Measurements from ENCODE around the gene PIEZO2. TPM values are rescaled to one million over a fixed set of nuclear protein-coding genes. Genes with fewer than 3 reads are reported as not detected.

PIEZO2 gene
- total and polyA plus RNA-seq, 4 donors = 2.6 to 233 (median 18.8) TPM

GRCh38 chr18:11108947-11109346 is 40.4 kb downstream of the PIEZO2 start:
- WGBS, 2 donors = 24 to 45% methylated on average over 3 of the region's 3 CpGs
- no peak for ATAC-seq (ENCODE audit: insufficient read depth, low FRiP score)
- no peaks in the 10 kb centered on the region for H3K9me3 ChIP-seq (ENCODE audit: control insufficient read depth in 4 of 4, insufficient read depth in 3 of 4, low read length in 3 of 4)
- TF ChIP-seq CTCF (IDR thresholded peaks at IDR 0.05; ENCODE audit: control extremely low read depth, extremely low read depth) = no peak
- H3K27ac ChIP-seq (ENCODE audit: low read depth in 1 of 2, low read length in 1 of 2) = no peak overlapping the region
- no peak overlapping the region for H3K9ac ChIP-seq (ENCODE audit: insufficient read depth in 1 of 2, low read length in 2 of 2)
- no peaks in the 10 kb centered on the region for H3K27me3 ChIP-seq (ENCODE audit: control insufficient read depth in 3 of 3, insufficient read depth in 3 of 3, low read length in 2 of 3)
- no peak for DNase-seq
- H3K4me1 ChIP-seq (ENCODE audit: control insufficient read depth in 5 of 5, insufficient read depth in 5 of 5, low read length in 5 of 5) = peaks cover 0 to 29% (median 0%) of the 10 kb centered on the region in 5 donors
- H3K36me3 ChIP-seq (ENCODE audit: control insufficient read depth in 4 of 4, insufficient read depth in 4 of 4, low read length in 4 of 4) = peaks cover 0 to 9% (median 3%) of the 10 kb centered on the region in 4 donors
- no peak overlapping the region for H3K4me3 ChIP-seq

GRCh38 chr18:11106894-11107293 is 42.5 kb downstream of the PIEZO2 start:
- TF ChIP-seq CTCF (IDR thresholded peaks at IDR 0.05; ENCODE audit: control extremely low read depth, extremely low read depth) = no peak
- H3K36me3 ChIP-seq (ENCODE audit: control insufficient read depth in 4 of 4, insufficient read depth in 4 of 4, low read length in 4 of 4) = peaks cover 0 to 11% (median 1%) of the 10 kb centered on the region in 4 donors
- no peak overlapping the region for H3K27ac ChIP-seq (ENCODE audit: low read depth in 1 of 2, low read length in 1 of 2)
- H3K27me3 ChIP-seq (ENCODE audit: control insufficient read depth in 3 of 3, insufficient read depth in 3 of 3, low read length in 2 of 3) = no peaks in the 10 kb centered on the region
- ATAC-seq (ENCODE audit: insufficient read depth, low FRiP score) (no peak), DNase-seq (no peak)
- H3K4me3 ChIP-seq = no peak overlapping the region
- H3K4me1 ChIP-seq (ENCODE audit: control insufficient read depth in 5 of 5, insufficient read depth in 5 of 5, low read length in 5 of 5) = peaks cover 0 to 27% (median 3%) of the 10 kb centered on the region in 5 donors
- 71 to 84% methylated on average over 6 of the region's 6 CpGs for WGBS, 2 donors
- peak overlapping the region in 1 of 2 donors; percentile 5 for H3K9ac ChIP-seq (ENCODE audit: insufficient read depth in 1 of 2, low read length in 2 of 2)
- H3K9me3 ChIP-seq (ENCODE audit: control insufficient read depth in 4 of 4, insufficient read depth in 3 of 4, low read length in 3 of 4) = no peaks in the 10 kb centered on the region

- Histone ChIP-seq H3K36me3 (ENCODE audit: control insufficient read depth in 4 of 4, insufficient read depth in 4 of 4, low read length in 4 of 4) (peaks cover 0 to 11% (median 1%) of the 10 kb centered on the region in 4 donors), H3K9ac (ENCODE audit: insufficient read depth in 1 of 2, low read length in 2 of 2) (no peak overlapping the region), H3K27ac (ENCODE audit: low read depth in 1 of 2, low read length in 1 of 2) (no peak overlapping the region), H3K27me3 (ENCODE audit: control insufficient read depth in 3 of 3, insufficient read depth in 3 of 3, low read length in 2 of 3) (no peaks in the 10 kb centered on the region), H3K4me3 (no peak overlapping the region), H3K4me1 (ENCODE audit: control insufficient read depth in 5 of 5, insufficient read depth in 5 of 5, low read length in 5 of 5) (peaks cover 0 to 28% (median 3%) of the 10 kb centered on the region in 5 donors), H3K9me3 (ENCODE audit: control insufficient read depth in 4 of 4, insufficient read depth in 3 of 4, low read length in 3 of 4) (no peaks in the 10 kb centered on the region)
- DNase-seq = peak in 1 of 3 donors; percentile 59
- TF ChIP-seq CTCF (IDR thresholded peaks at IDR 0.05; ENCODE audit: control extremely low read depth, extremely low read depth) = no peak
- ATAC-seq (ENCODE audit: insufficient read depth, low FRiP score) = no peak
- WGBS, 2 donors = 80 to 88% methylated on average over 6 of the region's 6 CpGs
Observed at GRCh38 chr18:11105463-11105862, 43.9 kb downstream of the PIEZO2 start.

- no peak overlapping the region for H3K9ac ChIP-seq (ENCODE audit: insufficient read depth in 1 of 2, low read length in 2 of 2)
Observed at GRCh38 chr18:11104307-11104706, 45.1 kb downstream of the PIEZO2 start.

More at GRCh38 chr18:11104307-11104706, 45.1 kb downstream of the PIEZO2 start:
- H3K27ac ChIP-seq (ENCODE audit: low read depth in 1 of 2, low read length in 1 of 2) = no peak overlapping the region
- WGBS, 2 donors = 81 to 82% methylated on average over 5 of the region's 5 CpGs
- DNase-seq (no peak), ATAC-seq (ENCODE audit: insufficient read depth, low FRiP score) (no peak)
- H3K4me3 ChIP-seq = no peak overlapping the region
- no peak for TF ChIP-seq CTCF (IDR thresholded peaks at IDR 0.05; ENCODE audit: control extremely low read depth, extremely low read depth)
- H3K4me1 ChIP-seq (ENCODE audit: control insufficient read depth in 5 of 5, insufficient read depth in 5 of 5, low read length in 5 of 5) = peaks cover 0 to 28% (median 3%) of the 10 kb centered on the region in 5 donors
- H3K9me3 ChIP-seq (ENCODE audit: control insufficient read depth in 4 of 4, insufficient read depth in 3 of 4, low read length in 3 of 4) = no peaks in the 10 kb centered on the region
- H3K27me3 ChIP-seq (ENCODE audit: control insufficient read depth in 3 of 3, insufficient read depth in 3 of 3, low read length in 2 of 3) = no peaks in the 10 kb centered on the region
- H3K36me3 ChIP-seq (ENCODE audit: control insufficient read depth in 4 of 4, insufficient read depth in 4 of 4, low read length in 4 of 4) = peaks cover 0 to 11% (median 1%) of the 10 kb centered on the region in 4 donors
